Stimulated activated CD4-positive, alpha-beta T cell treated with anti-CD3 and anti-CD28 coated beads, Interleukin-2, amount 100 ng/mL, for 4 hours (primary cell): ENCODE measurements around the gene CENPP.
"Not testable (repeated sequence)": the region's sequence is repeated elsewhere in the genome, so short reads cannot be mapped to it uniquely, and the experiment has no call there.

Experiments
- DNase-seq: peaks from one replicate; pipeline ENCODE4 v3.0.0-alpha.2; 2020; ENCODE audit warnings: low read depth

CENPP gene

DNA sequence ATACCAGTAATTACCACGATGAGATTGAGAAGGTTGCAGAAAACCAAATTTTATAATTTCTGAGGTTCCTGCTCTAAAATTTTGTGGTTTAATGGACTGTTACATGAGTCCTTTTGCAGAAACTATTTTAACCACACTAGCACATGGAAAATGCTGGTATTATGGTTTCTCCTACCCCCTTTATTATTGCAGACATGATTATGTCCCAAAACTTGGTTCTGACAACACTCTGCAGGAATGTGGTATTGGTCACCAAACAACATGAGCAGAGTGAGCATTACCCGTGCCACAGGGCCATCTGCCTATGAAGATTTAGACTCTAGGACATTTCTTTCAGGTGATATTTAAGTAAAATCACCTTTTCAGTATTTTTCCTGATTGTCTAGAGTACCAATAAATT is 212.8 kb downstream of the CENPP start:
- no peak for DNase-seq

DNA sequence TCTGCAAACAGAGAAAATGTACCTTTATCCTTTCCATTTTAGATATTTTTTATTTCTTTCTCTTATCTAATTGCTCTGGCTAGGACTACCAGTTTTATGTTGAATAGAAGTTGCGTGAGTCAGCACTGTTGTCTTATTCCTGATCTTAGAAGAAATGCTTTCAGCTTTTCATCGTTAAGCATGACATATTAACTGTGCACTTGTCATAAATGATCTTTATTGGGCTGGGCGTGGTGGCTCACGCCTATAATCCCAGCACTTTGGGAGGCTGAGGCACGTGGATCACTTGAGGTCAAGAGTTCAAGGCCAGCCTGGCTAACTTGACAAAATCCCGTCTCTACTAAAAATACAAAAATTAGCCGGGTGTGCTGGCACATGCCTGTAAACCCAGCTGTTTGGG is 218.2 kb downstream of the CENPP start:
- no peak for DNase-seq

DNA sequence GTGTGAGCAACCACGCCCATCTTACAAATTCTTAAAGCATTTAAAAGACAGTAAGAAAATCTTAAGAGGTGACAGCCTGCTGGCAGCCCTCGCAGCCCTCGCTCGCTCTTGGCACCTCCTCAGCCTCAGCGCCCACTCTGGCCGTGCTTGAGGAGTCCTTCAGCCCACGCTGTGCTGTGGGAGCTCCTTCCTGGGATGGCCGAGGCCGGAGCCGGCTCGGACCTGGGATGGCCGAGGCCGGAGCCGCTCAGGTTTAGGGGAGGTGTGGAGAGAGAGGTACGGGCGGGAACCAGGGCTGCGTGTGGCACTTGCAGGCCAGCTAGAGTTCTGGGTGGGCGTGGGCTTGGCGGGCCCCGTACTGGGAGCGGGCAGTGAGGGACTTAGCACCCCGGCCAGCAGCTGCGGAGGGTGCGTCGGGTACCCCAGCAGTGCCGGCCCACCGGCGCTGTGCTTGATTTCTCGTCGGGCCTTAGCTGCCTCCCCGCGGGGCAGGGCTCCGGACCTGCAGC is 219.3 kb downstream of the CENPP start:
- no peak for DNase-seq

DNA sequence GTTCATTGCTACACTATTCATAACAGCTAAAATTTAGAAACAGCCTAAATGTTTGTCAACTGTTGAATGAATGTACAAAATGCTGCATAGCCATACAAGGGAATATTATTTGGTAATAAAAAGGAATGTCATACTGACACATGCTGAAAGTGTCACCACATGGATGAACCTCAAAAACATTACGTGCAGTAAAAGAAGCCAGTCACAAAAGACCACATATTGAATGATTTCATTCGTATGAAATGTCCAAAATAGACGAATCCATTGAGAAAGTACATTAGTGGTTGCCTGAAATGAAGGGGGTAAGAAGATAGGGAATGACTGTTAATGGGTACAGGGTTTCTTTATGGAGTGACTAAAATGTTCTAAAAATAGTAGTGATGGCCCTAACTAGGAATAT is 221.6 kb downstream of the CENPP start:
- DNase-seq: no peak

DNA sequence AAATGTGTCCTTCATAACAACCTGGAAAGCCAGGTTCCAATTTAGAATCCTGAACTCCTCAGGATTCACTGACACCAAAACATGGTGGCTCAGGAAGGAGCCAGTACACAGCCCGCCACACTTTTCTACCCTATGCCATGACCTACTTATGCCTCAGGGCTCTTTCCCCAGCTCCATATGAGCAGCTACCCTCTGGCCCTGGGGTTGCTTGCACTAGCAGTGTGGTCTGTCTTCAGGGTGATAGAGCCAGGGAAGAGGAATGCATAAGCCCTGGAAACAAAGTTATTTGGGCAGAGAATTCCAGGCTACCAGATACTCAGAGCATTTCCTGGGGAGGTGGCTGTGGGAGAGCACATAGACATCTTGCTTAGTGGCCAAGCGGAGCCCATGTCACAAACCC is 225.0 kb downstream of the CENPP start:
- DNase-seq: no peak

DNA sequence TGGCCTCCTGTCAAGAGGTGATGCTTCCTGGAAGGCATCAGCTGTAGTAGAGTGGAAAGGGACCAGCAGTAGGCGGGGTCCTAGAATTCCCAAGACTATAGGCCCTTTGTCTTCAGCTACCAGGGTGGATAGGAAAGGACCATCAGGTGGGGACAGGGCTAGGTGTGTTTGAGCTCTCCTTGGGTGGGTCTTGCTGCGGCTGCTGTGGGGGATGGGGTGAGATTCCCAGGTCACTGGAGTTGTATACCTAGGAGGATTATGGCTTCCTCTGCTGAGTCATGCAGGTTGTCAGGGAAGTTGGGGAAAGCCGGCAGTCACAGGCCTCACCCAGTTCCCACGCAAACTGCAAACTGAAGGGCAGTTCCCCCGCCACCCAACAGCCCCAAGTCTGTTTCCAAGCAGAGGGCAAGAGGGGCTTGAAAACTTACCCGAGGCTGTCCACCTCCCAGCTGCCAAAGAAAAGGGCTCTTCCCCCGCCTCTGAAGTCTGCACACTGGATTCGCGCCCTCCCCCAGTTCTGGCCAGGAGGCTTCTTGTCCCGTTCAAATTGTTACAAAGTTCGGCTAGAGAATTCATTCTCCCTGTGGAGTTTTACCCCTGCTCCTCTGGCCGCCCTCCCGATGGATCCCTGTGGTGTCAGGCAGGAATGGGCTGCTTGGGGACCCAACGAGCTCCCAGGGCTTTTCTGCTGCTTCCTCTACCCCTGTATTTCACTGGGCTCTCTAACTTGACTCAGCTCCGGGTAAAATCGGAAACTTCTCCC is 233.0 kb downstream of the CENPP start:
- DNase-seq: no peak

DNA sequence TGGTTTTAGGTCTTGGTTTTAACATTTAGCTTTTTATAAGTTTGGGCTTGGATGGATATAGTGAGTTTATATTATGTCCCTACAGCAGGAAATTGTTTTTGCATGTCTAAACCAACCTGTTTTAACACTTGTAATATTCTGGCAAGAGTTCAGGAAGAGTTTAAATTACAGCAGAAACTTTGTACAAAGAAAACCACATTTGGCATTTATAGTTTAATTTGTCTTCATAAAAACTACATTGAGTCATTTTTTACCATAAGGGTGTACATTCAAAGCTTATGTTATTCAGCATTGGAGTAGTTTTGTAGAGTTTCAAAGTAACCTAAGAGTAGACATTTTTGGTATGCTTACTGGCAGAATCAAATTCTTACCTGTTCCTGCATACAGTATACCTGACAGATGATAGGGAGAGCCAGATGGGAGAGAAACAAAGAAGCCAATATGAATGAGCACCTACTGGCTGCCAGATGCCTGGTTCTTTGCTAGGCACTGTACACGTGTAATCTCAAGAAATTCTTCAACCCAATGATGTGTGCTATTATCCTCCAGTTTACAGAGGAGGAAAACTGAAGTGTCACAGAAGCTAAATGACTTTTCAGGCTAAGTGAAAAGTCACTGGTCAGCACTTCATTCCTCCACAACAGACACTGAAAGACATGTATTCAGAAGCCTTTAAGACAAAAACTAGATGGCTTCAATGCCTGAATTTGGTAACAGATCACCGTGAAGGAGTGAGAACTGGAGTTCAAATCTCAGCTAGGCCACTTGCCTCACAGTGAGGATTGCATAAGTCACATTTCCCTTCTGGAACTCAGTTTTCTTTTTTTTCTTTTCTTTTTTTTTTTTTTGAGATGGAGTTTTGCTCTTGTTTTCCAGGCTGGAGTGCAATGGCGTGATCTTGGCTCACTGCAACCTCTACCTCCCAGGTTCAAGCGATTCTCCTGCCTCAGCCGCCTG is 235.9 kb downstream of the CENPP start:
- no peak for DNase-seq

DNA sequence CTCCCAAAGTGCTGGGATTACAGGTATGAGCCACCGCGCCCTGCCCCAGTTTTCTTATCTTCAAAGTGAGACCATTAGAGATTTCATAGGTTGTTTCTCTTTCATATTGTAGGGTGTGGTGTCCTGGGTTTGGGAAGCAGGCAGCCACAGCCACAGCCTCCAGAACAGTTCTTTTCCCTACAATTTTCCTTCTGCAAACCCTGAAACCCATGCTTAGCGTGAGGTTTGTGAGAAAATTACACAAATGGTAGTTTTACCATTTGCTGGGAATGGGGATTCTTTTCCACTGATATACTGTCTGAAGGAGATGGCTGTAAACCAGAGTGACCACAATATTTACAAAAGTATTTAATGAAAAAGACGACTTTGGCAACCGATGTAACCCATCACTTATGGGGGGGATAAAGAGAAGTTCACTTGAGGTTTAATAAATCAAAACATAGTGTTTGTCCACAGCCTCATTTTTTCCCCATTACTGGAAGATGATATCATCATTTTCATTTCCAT is 236.8 kb downstream of the CENPP start:
- DNase-seq: no peak

DNA sequence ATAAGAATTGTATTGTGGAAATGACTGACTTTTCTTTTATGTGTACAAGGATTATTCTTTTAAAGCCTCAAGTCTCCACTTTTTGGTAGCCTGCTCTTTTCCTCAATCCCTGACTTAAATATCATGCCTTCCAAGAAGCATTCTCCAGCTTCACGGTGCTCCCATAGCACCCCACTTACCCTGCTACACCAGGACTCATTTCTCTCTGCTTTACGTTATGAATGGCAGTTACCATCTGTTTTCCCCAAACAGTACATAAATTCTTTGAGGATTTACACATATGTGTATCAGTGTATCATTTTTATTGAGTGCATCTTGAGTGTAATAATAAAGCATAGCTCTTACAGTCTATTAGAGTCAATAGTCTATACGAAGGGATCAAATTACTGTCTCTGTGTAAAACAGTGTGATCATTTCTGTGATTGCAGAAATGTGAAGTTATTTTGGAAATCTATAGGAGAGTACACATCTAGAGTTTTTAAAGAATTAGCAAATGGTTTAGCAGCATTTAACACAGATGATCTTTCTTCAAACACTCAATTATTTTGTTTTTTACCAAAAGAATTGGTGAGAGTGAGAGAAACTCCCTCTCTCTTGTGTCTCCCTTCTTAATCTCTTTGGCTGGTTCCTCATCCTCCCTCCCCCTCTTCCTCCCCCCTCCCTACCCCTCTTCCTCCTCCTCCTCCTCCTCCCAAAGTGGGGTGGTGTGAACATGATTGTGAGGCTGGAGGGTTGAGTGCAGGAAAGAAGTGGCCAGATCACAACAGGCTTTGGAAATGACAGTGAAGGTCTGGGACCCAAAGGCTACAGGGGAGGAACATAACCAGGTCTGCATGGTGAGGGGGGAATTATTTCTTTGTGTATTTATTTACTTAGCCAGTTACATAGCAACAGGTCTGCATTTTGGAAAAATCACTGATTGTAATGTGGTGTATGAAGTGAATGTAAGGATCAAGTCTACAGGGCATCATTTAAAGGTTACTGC is 237.7 kb downstream of the CENPP start:
- no peak for DNase-seq

DNA sequence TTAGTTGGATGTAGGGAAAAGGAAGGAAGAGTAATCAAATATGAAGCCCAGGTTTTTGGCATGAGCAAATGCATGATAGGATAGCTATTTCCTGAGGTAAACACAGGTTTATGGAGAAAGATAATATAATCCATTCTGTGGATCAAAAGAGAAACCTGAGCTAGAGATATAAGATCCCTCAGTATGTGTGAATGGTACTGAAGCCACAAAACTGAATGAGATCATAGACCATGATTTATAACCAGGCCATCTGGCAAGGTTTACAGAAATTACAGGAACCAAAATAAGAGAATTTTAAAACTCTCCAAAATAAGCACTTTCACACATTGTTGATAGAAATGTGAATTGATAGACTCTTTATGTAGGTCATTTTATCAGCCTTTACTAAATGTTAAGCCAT is 238.8 kb downstream of the CENPP start:
- DNase-seq: no peak

DNA sequence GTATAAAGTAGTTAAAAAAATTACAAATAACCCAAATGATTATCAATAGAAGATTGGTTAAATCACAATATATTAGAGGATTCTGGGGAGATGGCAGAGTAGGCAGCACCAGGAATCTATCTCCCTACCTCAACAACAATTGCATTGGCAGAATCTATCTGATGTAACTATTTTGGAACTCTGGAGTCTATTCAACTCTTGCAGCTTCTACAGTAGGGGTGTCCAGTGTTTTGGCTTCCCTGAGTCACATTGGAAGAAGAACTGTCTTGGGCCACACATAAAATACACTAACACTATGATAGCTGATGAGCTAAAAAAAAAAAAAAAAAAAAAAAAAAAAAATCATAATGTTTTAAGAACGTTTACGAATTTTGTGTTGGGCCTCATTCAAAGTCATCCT is 239.2 kb downstream of the CENPP start:
- no peak for DNase-seq

DNA sequence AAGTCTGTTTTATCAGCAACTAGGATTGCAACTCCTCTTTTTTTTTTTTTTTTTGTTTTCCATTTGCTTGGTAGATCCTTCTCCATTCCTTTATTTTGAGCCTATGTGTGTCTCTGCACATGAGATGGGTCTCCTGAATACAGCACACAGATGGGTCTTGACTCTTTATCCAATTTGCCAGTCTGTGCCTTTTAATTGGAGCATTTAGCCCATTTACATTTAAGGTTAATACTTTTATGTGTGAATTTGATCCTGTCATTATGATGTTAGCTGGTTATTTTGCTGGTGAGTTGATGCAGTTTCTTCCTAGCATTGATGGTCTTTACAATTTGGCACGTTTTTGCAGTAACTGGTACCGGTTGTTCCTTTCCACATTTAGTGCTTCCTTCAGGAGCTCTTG is 246.1 kb downstream of the CENPP start:
- not testable (repeated sequence) for DNase-seq

DNA sequence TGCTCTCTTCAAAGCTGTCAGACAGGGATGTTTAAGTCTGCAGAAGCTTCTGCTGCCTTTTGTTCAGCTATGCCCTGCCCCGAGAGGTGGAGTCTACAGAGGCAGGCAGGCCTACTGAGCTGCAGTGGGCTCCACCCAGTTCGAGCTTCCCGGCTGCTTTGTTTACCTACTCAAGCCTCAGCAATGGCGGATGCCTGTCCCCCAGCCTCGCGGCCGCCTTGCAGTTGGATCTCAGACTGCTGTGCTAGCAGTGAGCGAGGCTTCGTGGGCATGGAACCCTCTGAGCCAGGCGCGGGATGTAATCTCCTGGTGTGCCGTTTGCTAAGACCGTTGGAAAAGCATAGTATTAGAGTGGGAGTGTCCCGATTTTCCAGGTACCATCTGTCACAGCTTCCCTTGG is 247.9 kb downstream of the CENPP start:
- DNase-seq: not testable (repeated sequence)

DNA sequence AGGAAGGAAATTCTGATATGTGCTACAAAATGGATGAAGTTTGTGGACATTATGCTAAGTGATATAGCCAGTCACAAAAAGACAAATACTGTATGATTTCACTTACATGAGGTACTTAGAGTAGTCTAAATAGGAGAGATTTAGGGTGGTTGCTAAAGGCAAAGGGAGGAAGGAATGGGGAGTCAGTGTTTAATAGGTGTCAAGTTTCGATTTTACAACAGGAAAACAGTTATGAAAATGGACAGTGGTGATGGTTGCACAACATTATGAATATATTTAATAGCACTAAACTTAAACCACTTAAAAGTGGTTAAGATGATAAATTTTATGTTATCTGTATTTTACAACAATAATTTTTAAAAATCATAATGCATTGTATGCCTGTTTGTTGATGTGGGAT is 250.4 kb downstream of the CENPP start:
- DNase-seq: no peak

DNA sequence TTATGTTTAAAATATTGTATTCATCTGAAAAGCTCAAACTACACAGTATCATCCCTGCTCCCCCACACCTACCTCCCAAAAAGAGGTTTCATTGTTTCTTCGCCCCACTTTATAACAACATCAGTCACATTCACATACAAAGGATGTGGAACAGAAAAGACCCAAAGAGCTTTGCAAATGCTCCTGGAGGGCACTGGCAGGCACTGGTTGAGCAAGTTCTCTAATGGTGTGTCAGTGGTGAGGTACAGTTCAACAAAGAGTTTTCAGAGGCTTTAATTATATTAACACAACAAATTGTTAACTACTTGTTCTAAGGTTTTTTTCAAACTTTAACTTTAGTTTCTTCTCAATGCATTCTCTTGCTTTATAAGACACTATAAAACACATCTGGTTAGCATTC is 264.2 kb downstream of the CENPP start:
- no peak for DNase-seq

DNA sequence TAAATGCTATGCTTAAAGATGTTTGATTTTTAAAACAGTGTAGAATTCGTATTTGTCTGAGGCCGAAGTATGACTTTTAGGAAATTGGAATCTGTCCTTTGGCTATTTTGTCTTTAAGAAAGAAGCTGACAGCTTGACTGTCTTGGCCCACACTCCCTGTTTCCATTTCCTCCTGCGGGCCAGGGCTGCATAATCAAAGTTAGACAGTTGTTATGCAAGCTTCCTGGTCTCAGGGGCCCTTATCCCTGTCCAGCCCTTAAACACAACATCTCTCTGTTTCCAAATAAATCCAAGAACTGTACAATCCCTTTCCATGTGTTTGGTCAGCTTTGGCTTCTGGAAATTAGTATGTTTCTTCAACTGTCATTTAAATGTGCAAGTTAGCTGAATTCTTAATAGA is 264.6 kb downstream of the CENPP start:
- DNase-seq: no peak

DNA sequence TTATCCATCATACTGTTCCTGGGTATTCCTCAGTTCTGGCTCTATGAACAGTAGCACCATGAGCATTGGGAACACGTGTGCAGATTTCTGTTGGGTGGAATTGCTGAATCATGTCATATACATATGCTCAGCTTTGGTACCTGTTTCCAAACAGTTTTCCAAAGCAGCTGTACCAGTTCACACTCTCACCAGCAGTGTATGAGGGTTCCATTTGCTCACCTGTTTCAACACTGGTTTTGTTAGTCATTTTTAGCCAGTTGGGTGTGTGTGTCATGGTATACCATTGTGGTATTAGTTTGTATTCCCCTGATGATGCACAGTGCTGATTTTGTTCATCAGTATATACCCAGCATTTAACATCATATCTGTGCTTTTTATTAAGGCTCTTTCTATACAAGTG is 266.8 kb downstream of the CENPP start:
- DNase-seq: no peak

DNA sequence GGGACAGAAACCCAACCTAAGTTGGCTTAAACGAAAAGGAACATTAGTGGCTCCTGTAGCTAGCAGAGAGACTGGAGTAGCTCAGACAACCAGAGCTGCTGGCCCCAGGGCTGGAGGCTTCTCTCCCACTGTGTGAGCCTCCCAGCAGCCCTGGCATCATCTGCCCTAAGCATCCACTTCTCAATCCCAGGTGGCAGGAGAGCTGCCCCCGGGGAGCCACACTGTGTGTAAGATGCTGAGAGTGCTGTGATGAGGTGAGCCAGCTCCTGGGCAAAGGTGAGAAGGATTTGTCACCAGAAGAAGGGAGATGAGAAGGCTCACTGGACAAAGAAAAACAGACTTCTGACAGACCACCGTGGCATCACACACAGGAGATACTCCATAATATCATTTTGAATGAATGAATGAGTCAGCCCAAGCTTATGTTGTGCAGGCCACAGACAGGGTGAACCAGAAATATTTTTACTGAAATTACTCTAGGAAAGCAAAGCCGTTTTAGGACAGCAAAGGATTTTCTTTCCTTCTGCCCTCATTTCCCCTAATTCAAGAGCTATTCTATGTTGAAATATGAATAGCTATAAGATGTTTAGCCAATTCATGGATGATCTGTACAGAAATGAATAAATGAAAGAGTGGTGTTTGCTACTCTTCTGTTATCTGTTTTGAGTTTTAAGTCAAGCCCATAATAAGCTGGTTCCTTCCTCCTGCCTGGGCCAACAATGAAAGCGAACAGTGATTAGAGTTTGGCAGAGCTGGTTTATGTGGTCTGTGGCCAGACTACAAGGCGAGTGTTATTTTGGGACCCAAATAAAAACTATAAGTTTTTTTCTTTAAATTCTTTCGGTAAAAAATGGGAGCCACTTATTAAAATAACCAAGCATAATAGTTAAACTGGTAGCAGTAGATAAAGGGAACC is 267.5 kb downstream of the CENPP start:
- DNase-seq: no peak

DNA sequence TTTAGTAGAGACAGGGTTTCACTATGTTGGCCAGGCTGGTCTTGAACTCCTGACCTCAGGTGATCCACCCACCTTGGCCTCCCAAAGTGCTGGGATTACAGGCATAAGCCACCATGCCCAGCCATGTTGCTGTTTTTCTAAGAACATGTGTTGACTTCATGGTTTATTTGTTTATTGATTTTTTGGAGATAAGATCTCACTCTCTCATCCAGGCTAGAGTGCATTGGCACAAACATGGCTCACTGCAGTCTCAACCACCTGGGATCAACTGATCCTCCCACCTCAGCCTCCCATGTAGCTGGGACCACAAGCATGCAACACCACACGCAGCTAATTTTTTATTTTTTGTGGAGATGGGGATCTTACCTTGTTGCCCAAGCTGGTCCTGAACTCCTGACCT is 269.3 kb downstream of the CENPP start:
- DNase-seq: not testable (repeated sequence)

DNA sequence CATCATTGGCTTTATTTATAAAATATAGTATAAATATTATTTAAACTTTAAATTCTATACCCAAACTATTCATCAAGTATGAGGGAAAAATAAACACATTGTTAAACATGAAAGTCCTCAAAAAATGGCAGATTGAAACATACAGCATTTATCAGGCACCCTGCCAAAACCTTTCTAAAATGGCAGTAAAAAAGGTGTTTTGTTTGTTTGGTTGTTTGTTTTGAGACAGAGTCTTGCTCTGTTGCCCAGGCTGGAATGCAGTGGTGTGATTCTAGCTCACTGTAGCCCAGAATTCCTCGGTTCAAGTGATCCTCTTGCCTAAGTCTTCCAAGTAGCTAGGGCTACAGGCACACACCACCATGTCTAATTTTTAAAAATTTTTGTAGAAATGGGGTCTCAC is 270.2 kb downstream of the CENPP start:
- no peak for DNase-seq

DNA sequence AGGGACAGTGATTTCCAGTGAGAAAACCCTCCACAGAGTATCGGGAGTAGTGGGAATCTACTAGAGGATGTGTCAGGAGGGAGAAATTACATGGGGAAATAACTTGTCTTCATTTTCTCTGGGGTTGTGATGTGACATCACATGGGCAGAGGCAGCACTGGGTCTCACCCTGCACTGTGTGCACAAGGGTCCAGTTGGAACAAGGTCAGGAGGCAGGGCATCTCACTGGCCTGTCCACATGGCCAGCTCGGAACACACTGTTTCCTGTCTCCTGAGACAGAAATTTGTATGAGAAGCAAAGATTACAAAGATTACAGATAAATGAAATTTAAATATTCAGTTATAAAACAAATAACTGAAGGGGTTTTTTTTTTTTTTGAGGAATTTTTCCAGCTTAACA is 272.6 kb downstream of the CENPP start:
- no peak for DNase-seq
